Measurements from ENCODE around the gene KCNT2. TPM values are rescaled to one million over a fixed set of nuclear protein-coding genes. Genes with fewer than 3 reads are reported as not detected.

The KCNT2 gene
- total RNA-seq, 4 donors from 2014 or later: 3.7 to 18.5 (median 6.5) TPM

GRCh38 chr1:196544617-196545016 lies 63.6 kb downstream of the KCNT2 start:
- H3K9me3 ChIP-seq: no peaks in the 10 kb centered on the region
- DNase-seq: no peak
- peaks cover 0 to 13% of the 10 kb centered on the region in 2 donors for H3K4me1 ChIP-seq
- H3K27ac ChIP-seq: no peak overlapping the region
- no peaks in the 10 kb centered on the region for H3K36me3 ChIP-seq
- TF ChIP-seq POLR2A (IDR thresholded peaks at IDR 0.05) (no peak), CTCF (IDR thresholded peaks at IDR 0.05) (no peak)
- no peak overlapping the region for H3K4me3 ChIP-seq (replicated peaks in 1 of 3)
- no peaks in the 10 kb centered on the region for H3K27me3 ChIP-seq
- intact Hi-C loops (cut with DNase I): no loop called here
- 68 to 80% methylated on average over 1 of the region's 1 CpG for WGBS, 2 donors

GRCh38 chr1:196543833-196544232 lies 64.4 kb downstream of the KCNT2 start:
- DNase-seq: no peak
- Histone ChIP-seq H3K27ac (no peak overlapping the region), H3K4me3 (replicated peaks in 1 of 3) (no peak overlapping the region), H3K4me1 (peaks cover 0 to 13% of the 10 kb centered on the region in 2 donors), H3K36me3 (no peaks in the 10 kb centered on the region), H3K9me3 (no peaks in the 10 kb centered on the region), H3K27me3 (no peaks in the 10 kb centered on the region)
- no peak for TF ChIP-seq CTCF (IDR thresholded peaks at IDR 0.05)
- no peak for TF ChIP-seq POLR2A (IDR thresholded peaks at IDR 0.05)
- intact Hi-C loops (cut with DNase I): no loop called here
- 53 to 56% methylated on average over 3 of the region's 3 CpGs for WGBS, 2 donors

- intact Hi-C loops (cut with DNase I): no loop called here
- H3K36me3 ChIP-seq: no peaks in the 10 kb centered on the region
- no peak overlapping the region for H3K4me3 ChIP-seq (replicated peaks in 1 of 3)
- no peaks in the 10 kb centered on the region for H3K9me3 ChIP-seq
- DNase-seq: no peak
- H3K4me1 ChIP-seq: no peaks in the 10 kb centered on the region
- 90 to 97% methylated on average over 4 of the region's 4 CpGs for WGBS, 2 donors
- no peak for TF ChIP-seq POLR2A (IDR thresholded peaks at IDR 0.05)
- no peak for TF ChIP-seq CTCF (IDR thresholded peaks at IDR 0.05)
- H3K27ac ChIP-seq: no peak overlapping the region
- H3K27me3 ChIP-seq: no peaks in the 10 kb centered on the region
Measured at GRCh38 chr1:196538473-196538872, 69.8 kb downstream of the KCNT2 start.

GRCh38 chr1:196535727-196536126 lies 72.5 kb downstream of the KCNT2 start:
- 65 to 67% methylated on average over 3 of the region's 3 CpGs for WGBS, 2 donors

More at GRCh38 chr1:196535727-196536126, 72.5 kb downstream of the KCNT2 start:
- Histone ChIP-seq H3K36me3 (no peaks in the 10 kb centered on the region), H3K27me3 (no peaks in the 10 kb centered on the region), H3K4me1 (no peaks in the 10 kb centered on the region), H3K9me3 (no peaks in the 10 kb centered on the region), H3K4me3 (replicated peaks in 1 of 3) (no peak overlapping the region), H3K27ac (no peak overlapping the region)
- intact Hi-C loops (cut with DNase I): no loop called here
- DNase-seq: no peak
- no peak for TF ChIP-seq CTCF (IDR thresholded peaks at IDR 0.05)
- TF ChIP-seq POLR2A (IDR thresholded peaks at IDR 0.05): no peak

All from thyroid gland (tissue), 4 donors.